Dedifferentiated amniotic fluid mesenchymal stem cell (primary cell): ENCODE results near the gene ANP32E.
A peak's percentile ranks its signal among the peaks of the same experiment; 100 is the strongest.
"Not testable (repeated sequence)": the region's sequence is repeated elsewhere in the genome, so short reads cannot be mapped to it uniquely, and the experiment has no call there.

Experiments used
- DNase-seq: peaks from one replicate; pipeline ENCODE4 v3.0.0-alpha.2; 2016; ENCODE audit errors: extremely low spot score

The ANP32E gene

DNA sequence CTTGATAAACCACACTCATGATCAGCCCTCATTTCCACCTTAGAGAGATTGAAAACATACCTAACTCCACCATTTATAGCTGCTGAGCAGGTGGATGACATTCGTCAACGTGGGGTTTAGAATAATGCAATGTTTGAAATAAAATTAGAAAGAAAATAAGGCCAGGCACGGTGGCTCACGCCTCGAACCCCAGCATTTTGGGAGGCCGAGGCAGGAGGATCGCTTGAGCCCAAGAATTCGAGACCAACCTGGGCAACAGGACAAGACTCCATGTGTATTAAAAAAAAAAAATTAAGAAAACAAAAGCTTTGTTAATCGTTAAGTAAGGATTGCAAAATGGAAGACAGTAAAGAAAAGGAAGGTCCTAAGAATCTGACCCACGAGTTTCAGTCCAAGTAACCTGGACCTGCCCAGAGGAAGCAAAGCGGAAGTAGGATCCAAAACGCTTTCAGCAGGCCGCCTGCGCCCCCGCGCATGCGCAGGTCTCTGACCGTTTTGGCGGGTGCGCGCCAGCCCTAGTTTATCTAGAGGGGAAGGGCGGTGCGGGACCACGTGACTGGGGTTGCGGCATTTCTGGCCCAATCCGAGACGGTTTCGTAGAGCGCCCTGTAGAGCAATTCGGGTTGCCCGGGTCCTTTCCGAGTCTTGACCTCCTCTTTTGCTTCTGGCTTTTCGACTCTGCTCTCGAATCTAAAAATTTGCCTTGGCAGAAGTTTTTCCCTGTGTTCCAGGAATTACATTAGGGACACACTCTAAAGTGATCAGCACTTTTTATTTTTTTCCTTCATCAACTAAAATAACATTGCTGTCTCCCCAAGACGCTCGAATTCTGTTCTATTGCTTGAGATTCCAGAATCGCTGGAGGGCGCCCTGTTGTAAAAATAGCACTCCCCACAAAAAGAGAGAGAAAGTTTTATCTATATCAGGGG, 22.5 kb downstream of the ANP32E start:
- peak; percentile 89 for DNase-seq

DNA sequence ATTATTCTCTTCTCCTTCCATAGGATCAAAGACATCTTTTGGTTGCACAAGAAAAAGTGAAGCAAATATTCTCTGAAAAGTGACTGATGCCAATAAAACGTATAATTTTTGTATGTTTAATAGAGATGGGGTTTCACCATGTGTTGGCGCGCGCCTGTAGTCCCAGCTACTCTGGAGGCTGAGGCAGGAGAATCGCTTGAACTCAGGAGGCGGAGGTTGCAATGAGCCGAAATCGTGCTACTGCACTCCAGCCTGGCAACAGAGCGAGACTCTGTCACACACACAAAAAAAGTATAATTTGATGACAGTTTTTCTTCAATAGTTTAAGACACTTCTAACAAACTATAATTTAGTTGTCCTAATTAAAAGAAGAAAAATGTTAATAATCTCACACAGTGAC, 23.8 kb downstream of the ANP32E start:
- no peak for DNase-seq

DNA sequence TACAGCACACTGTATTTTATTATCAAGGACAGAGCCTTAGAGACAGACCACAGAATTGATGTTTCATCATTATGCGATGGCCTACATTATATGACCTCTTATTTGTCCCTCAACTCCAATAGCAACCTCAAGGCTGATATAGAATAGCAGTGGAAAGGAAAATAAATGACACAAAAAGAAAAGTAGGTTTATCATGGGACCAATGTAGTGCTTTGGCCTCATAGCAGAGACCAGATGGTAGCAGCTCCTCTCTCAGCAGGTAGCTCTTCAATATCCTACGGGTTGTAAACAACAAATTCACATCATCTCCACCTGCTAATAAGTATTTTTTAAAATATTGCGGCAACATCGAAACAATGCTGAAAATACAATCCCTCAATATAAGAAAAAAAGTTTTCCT, 25.2 kb downstream of the ANP32E start:
- DNase-seq, result no peak

DNA sequence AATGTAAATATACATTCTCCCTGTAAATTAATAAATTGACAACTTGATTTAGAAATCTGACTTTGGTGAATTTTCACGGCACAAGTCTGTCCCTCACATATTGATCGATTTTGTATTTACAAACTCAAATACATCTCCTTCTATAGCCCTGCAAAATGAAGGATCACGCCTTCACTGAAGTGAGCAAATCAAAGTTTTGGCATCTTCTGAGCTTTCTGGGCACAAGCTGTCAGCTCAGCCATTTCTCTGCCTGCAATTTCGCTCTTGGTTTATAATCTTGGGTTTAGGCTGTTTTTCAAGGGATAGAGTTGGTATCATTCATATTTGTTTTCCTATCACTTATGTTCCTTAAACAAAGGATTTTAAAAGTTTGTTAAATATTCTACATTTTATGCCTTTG, 25.8 kb downstream of the ANP32E start:
- no peak for DNase-seq

DNA sequence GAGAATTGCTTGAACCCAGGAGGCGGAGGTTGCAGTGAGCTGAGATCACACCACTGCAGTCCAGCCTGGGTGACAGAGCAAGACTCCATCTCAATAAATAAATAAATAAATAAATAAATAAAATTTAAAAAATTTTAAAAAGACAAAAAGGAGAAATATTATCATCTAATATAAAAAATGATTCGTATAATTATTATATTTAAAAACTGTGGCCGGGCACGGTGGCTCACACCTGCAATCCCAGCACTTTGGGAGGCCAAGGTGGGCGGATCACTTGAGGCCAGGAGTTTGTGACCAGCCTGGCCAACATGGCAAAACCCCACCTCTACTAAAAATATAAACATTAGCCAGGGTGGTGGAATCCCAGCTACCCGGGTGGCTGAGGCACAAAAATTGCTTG, 27.5 kb downstream of the ANP32E start:
- DNase-seq, result not testable (repeated sequence)

DNA sequence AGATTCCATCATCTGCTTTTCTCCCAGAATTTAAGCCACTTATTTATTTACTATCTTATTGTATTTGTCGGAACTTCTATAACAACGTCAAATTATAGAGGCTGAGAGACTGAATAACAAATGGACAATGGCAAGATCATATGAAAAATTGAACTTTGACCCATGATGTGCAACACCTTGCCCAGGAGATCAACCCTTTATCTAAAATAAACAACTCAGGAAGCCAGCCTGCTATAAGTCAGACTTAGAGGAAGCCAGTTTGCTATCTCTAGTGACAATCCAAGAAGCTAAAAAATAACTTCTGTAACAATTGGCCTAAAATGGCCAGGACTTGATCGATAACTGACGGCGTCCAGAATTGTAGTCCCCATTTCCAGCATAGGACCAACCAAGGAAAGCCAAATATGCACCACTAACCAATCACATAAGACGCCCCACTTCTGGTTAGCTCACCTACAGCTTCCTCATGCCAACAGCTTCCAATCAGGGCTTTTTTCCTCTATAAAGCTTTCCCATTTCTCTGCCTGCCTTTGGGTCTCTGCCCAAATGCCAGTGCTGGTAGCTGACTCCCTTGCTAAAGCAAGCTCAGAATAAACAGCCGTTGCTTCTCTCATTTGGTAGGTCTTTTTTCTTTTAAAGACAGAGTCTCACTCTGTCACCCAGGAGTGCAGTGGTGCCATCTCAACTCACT, 28.5 kb downstream of the ANP32E start:
- DNase-seq, result no peak

DNA sequence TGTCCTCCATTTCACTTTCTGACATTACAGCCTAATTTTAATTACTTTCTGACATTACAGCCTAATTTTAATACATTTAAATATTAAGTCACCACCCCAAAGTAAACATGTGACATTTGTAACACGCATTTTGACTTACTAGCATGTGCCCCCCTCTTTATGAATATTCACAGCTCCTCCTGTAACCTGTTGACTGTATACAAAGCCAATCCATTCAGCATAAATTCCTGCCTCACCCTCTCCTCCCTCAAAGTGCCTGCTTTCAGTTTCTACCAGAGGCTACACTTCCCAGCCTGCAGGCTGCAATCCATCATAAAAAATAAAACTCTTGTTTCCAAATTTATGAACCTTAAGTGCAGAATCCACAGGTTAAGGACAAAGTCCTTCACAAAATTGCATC, 39.5 kb downstream of the ANP32E start:
- no peak for DNase-seq

DNA sequence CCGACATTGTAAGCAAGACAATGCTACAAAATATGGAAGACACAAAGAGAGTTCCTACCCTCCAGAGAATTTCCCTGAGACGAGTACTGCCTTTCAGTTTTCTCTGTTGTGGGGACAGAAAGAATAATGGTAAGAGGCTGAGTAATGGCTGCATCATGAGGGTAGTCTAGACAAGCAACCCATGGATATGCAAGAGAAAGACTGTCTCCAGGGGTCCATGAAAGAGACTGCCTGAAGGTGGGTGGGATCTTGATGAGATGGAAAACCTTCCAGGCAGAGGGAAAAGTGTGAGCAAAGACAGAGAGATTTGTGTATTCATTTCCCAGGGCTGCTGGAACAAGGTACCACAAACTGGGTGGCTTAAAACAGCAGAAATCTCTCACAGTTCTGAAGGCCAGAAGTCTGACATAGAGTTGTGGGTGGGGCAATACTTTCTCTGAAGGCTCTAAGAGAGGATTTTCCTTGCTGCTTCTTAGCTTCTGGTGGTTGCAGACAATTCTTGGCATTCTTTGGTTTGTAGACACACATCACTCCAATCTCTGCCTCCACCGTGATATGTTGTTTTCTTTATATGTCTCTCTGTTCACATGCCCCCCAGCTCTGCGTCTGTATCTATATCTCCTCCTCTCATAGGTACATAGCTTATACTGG, 41.4 kb downstream of the ANP32E start:
- DNase-seq, result peak; percentile 51

DNA sequence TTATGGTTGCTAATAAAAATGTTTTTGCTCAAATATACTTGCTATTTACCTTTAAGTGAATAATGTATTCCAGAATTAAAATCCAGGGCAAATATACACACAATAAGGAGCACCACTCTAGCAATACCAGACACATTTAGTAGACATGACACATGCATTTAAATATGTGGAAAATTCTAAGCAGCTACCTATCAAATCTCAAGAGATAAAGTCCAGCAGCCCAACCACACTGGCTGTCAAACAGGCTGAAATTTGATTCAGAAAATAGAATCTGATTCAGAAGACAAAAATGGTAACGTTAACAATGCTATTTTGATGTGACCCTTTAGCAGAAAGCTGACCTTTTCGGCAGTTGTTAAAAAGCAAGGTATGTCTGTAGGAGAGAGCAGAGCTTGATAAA, 43.9 kb downstream of the ANP32E start:
- peak; percentile 27 for DNase-seq

DNA sequence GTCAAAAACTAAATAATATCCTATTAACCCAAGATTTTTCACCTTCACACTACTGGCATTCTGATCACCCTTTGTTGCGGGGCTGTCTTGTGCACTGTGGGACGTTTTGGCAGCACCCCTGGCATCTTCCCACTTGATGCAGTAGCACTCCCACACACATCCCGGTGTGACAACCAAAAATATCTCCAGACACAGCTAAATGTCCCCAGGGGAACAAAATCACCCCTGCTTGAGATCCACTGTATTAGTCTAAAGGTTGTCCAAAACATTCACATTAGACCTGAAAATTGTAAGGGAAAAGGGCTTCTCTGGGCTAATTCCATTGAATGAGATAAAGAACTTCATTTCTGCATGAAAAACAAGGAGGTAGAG, 48.4 kb downstream of the ANP32E start:
- no peak for DNase-seq

DNA sequence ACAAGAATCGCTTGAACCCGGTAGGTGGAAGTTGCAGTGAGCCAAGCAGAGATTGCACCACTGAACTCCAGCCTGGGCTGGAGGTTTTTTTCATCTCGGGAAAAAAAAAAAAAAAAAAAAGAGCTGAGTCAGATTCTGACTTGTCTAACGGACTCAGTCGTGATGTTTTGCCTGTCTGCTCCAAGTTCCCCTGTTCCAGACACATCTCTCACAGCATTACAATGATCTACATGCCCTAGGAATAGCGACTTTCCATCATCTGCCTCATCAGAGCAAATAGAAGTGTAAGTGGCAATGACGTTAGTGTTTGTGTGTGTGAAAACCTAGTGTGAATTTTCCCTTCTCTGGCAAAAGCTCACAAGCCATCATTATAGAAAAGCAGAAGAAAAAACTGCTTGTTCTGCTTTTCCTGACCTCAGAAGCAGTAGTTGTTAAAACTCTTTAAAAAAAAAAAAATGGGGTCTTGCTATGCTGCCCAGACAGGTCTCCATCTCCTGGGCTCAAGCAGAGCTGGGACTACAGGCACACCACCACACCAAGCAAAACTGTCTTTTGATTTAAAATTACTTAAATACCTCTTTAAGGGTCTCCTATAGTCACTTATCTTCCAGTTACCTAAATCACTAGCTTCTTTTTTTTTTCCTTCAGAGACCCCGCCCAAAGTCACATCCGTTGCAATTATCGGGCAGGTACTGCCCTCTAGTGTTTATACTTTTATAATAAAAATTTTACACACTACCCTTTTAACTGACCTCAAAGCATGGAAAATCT, 48.9 kb downstream of the ANP32E start:
- DNase-seq, result peak; percentile 65

DNA sequence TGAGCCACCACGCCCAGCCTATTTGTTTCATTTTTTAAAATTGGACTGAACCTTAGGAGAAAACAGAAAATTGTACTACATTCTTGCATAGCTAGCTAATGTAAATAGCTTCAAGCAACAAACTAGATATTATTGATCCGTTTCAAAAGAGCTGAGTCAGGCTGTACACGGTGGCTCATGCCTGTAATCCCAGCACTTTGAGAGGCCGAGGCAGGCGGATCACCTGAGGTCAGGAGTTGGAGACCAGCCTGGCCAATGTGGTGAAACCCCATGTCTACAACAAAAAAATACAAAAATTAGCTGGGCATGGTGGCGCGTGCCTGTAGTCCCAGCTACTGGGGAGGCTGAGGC, 49.5 kb downstream of the ANP32E start:
- not testable (repeated sequence) for DNase-seq

DNA sequence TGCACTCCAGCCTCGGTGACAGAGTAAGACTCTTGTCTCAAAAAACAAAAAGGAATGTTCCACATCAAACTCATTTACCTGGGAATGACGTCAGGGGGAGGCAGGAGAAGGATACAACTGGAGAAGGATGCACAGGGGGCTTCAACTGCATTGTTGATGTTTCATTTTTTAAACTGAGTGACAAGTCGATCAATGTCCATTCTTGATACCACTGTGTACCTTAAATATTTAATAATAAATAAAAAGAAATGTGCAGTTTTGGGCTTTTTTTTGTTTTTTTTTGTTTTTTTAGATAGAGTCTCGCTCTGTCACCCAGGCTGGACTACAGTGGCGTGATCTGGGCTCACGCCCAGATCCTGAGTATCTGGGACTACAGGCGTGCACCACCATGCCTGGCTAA, 50.4 kb downstream of the ANP32E start:
- DNase-seq, result no peak

DNA sequence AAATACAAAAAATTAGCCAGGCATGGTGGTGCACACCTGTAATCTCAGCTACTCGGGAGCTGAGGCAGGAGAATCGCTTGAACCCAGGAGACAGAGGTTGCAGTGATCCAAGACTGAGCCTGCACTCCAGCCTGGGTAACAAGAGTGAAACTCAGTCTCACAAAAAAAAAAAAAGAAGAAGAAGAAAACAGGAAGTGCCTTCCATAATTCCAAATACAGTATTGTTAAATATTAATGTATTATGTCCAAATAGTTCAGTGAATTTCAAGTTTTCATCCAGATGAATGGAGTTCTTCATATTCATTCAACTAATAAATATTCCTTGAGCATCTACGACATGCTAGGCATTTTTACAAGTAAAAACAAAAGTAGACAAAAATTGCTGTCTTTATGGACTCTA, 52.9 kb downstream of the ANP32E start:
- DNase-seq, result no peak

DNA sequence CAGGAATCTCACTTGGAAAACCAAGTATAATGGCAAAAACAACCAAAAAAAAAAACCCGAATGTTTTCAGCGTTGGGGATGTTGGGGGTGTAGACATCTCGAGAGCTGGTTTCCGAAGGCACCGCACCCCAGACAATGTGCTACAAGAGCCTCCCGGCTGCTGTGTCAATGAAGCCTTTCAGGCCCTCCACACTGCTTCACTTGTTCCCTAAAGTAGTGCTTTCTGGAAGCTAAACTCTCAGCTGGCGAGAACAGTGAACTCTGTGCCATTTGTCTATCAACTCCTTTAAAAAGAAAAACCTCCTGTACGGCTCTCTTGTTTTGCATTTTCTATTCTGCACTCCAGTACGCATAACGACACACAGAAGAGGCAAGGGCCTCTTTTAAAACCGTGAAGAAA, 53.7 kb downstream of the ANP32E start:
- DNase-seq, result no peak

DNA sequence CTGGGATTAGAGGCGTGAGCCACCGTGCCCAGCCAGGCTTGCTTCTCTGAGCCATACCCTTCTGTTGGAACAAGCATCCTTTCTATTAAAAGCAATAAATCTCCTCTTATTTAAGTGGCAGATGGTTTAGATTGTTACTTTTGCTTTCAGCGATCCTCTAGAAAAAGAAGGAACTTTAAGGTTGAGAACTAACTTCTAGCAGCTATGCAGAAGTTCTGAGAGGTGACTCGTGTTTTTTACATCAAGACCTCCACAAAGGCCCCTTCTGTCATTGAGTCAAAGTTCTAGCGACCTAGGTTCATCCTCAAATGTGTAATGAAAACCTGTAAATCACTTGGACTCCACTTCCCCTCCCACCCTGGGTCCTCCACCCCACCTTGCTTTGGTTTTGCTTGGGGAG, 55.4 kb downstream of the ANP32E start:
- no peak for DNase-seq

DNA sequence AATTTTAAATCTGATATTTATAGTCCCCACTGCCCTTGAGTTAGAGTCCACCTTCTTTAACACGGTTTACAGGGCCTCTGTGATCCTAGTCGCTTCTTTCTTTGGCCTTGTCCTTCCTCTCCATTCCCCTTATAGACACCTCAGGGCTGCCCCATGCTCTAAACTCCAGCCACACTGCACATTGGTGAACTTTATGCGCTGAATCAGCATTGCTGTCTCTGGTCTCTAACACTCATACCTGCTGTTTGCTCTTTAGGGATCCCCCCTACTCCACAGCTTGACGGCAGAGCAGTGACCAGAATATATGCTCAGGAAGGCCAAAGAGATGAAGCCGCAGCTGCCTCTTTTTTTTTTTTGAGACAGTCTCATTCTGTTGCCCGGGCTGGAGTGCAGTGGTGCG, 56.0 kb downstream of the ANP32E start:
- no peak for DNase-seq

DNA sequence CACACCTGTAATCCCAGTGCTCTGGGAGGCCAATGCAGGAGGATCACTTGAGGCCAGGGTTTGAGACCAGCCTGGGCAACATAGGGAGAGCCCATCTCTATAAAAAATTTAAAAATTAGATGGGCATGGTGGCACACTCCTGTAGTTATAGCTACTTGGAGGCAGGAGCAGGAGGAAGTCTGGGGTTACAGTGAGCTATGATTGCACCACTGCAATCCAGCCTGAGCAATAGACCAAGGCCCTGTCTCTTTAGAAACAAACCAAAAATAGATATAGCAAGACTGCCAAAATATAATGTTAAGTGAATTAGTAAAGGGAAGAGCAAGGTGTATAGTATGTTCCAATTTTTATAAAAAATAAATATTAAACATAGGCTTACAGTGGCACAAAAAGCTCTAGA, 57.4 kb downstream of the ANP32E start:
- DNase-seq, result no peak

DNA sequence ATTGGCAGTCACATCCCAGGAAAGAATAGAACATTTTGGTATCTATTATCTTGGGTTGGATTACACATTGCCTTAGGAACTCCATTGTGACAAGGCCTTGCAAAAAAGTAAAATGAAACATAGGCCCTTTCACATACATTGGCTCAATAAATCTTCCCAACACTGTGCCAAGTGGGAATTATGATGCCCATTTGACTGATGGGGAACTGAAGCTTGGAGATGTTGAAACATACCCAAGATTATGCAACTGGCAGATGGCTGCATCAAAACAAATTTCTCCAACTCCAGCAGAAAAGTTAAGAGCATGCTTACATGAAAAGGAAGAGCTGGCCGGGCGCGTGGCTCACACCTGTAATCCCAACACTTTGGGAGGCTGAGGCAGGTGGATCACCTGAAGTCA, 59.3 kb downstream of the ANP32E start:
- DNase-seq, result no peak

DNA sequence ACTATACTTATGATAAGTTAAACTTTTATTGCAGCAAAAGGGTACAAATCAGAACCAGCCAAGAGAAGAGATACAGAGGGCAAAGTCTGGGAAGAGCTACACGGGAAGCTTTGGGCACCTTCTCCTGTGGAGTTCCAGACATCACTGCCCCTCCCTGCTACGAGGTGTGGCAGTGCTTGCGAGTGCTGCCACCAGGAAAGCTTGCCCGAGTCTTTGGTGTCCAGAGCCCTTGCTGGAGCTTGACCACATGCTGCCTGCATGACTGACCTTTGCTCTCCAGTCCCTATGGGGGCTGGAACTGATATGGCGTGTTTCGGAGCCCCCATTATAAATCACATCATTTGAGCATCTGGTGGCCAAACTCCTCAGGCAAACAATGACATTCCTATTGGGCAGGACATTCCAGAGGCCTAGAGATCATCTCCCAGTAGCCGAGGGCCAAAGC, 62.7 kb downstream of the ANP32E start:
- no peak for DNase-seq

DNA sequence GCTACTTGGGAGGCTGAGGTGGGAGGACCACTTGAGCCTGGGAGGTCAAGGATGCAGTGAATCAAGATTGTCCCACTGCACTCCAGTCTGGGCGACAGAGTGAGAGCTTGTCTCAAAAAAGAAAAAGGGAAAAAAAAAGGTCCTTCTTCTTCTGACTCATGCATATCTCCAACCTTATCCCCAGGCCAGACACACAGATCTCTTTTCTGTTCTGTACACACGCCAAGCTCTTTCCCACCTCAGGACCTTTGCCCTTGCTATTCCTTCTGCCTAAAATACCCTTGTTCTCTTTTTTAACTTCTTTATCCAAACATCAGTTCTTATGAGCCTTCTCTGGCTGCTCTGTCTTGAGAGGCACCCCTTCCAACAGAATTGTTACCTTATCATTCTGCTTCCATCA, 64.1 kb downstream of the ANP32E start:
- DNase-seq, result no peak

DNA sequence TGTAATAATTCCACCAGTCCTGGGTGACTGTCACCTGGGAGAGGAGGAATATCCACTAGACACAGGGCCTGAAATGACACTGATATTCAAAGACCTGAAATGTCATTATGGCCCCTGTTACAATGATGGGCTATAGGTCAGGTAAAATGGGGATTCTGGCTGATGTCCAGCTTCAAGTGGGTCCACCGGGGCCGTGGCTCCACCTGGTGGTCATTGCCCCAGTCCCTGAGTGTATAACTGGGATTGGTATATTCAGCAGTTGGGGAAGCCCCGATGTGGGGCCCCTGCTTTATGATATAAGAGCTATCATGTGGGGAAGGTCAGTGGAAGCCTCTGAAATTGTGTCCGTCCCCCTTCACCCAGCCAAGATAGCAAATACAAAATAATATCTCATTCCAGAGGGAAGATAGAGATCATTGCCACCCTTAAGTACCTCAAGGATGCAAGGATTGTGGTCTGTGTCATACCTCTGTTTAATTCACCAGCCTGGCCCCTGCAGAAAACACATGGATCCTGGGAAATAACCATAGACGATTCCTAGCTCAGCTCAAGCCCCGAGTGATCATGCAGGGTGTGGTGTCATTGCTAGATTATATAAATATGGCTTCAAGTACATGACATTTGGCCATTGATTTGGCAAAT, 66.8 kb downstream of the ANP32E start:
- no peak for DNase-seq
